Measurements from ENCODE around the gene PTTG1IP.
"Not testable (repeated sequence)": the region's sequence is repeated elsewhere in the genome, so short reads cannot be mapped to it uniquely, and the experiment has no call there.

Gene PTTG1IP

GRCh38 chr21:44846224-44846484 lies 27.3 kb downstream of the PTTG1IP start:
- no peak for DNase-seq (ENCODE audit: low read depth in 2 of 2, low spot score in 1 of 2)

GRCh38 chr21:44845418-44846223 lies 27.9 kb downstream of the PTTG1IP start:
- DNase-seq (ENCODE audit: low read depth in 2 of 2, low spot score in 1 of 2), result no peak

- DNase-seq (ENCODE audit: low read depth in 2 of 2, low spot score in 1 of 2), result no peak
These were observed 29.2 kb downstream of the PTTG1IP start for GRCh38 chr21:44844256-44844655.

- DNase-seq (ENCODE audit: low read depth in 2 of 2, low spot score in 1 of 2), result no peak
These were observed 30.6 kb downstream of the PTTG1IP start for GRCh38 chr21:44842721-44843445.

- DNase-seq (ENCODE audit: low read depth in 2 of 2, low spot score in 1 of 2), result no peak
These were observed 31.4 kb downstream of the PTTG1IP start for GRCh38 chr21:44842087-44842486.

GRCh38 chr21:44840771-44841170 lies 32.7 kb downstream of the PTTG1IP start:
- DNase-seq (ENCODE audit: low read depth in 2 of 2, low spot score in 1 of 2), result no peak

- DNase-seq (ENCODE audit: low read depth in 2 of 2, low spot score in 1 of 2), result no peak
These were observed 34.5 kb downstream of the PTTG1IP start for GRCh38 chr21:44838951-44839350.

- DNase-seq (ENCODE audit: low read depth in 2 of 2, low spot score in 1 of 2), result no peak
These were observed 35.2 kb downstream of the PTTG1IP start for GRCh38 chr21:44838039-44838895.

- no peak for DNase-seq (ENCODE audit: low read depth in 2 of 2, low spot score in 1 of 2)
These were observed 36.0 kb downstream of the PTTG1IP start for GRCh38 chr21:44837537-44837936.

- DNase-seq (ENCODE audit: low read depth in 2 of 2, low spot score in 1 of 2), result no peak
These were observed 36.6 kb downstream of the PTTG1IP start for GRCh38 chr21:44836666-44837471.

GRCh38 chr21:44836349-44836665 lies 37.2 kb downstream of the PTTG1IP start:
- no peak for DNase-seq (ENCODE audit: low read depth in 2 of 2, low spot score in 1 of 2)

- no peak for DNase-seq (ENCODE audit: low read depth in 2 of 2, low spot score in 1 of 2)
These were observed 37.9 kb downstream of the PTTG1IP start for GRCh38 chr21:44835647-44835973.

GRCh38 chr21:44834951-44835646 lies 38.4 kb downstream of the PTTG1IP start:
- DNase-seq (ENCODE audit: low read depth in 2 of 2, low spot score in 1 of 2), result no peak

- no peak for DNase-seq (ENCODE audit: low read depth in 2 of 2, low spot score in 1 of 2)
These were observed 39.1 kb downstream of the PTTG1IP start for GRCh38 chr21:44834231-44834950.

- no peak for DNase-seq (ENCODE audit: low read depth in 2 of 2, low spot score in 1 of 2)
These were observed 39.8 kb downstream of the PTTG1IP start for GRCh38 chr21:44833663-44834062.

- DNase-seq (ENCODE audit: low read depth in 2 of 2, low spot score in 1 of 2), result not testable (repeated sequence)
These were observed 40.8 kb downstream of the PTTG1IP start for GRCh38 chr21:44832516-44833255.

GRCh38 chr21:44831227-44831860 lies 42.1 kb downstream of the PTTG1IP start:
- no peak for DNase-seq (ENCODE audit: low read depth in 2 of 2, low spot score in 1 of 2)

GRCh38 chr21:44829507-44830092 lies 43.9 kb downstream of the PTTG1IP start:
- DNase-seq (ENCODE audit: low read depth in 2 of 2, low spot score in 1 of 2), result no peak

Data from stimulated activated CD8-positive, alpha-beta memory T cell treated with anti-CD3 and anti-CD28 coated beads, Interleukin-4, amount 100 ng/mL, for 1 hour (primary cell).